ENCODE data around the gene TBC1D20. TPM values are rescaled to one million over a fixed set of nuclear protein-coding genes. Genes with fewer than 3 reads are reported as not detected.

Gene TBC1D20
- polyA plus RNA-seq, 1 donor, result 35.9 TPM

GRCh38 chr20:438571-439469 is 23.5 kb downstream of the TBC1D20 start:
- DNase-seq, result no peak

GRCh38 chr20:437787-438486 is 24.4 kb downstream of the TBC1D20 start:
- DNase-seq, result no peak

- DNase-seq, result no peak
Observed at GRCh38 chr20:436476-436875, 25.9 kb downstream of the TBC1D20 start.

- DNase-seq, result no peak
Observed at GRCh38 chr20:435558-435957, 26.8 kb downstream of the TBC1D20 start.

- no peak for DNase-seq
Observed at GRCh38 chr20:434661-435419, 27.5 kb downstream of the TBC1D20 start.

GRCh38 chr20:434221-434620 is 28.1 kb downstream of the TBC1D20 start:
- DNase-seq, result no peak

GRCh38 chr20:433300-433975 is 28.9 kb downstream of the TBC1D20 start:
- DNase-seq, result no peak

- no peak for DNase-seq
Observed at GRCh38 chr20:432677-433299, 29.5 kb downstream of the TBC1D20 start.

GRCh38 chr20:432208-432607 is 30.1 kb downstream of the TBC1D20 start:
- DNase-seq, result no peak

GRCh38 chr20:431012-431904 is 31.1 kb downstream of the TBC1D20 start:
- peak; percentile 72 for DNase-seq

GRCh38 chr20:430091-430999 is 32.0 kb downstream of the TBC1D20 start:
- DNase-seq, result no peak

- no peak for DNase-seq
Observed at GRCh38 chr20:428658-429200, 33.6 kb downstream of the TBC1D20 start.

- DNase-seq, result no peak
Observed at GRCh38 chr20:427849-428657, 34.3 kb downstream of the TBC1D20 start.

GRCh38 chr20:427401-427800 is 34.9 kb downstream of the TBC1D20 start:
- DNase-seq, result no peak

- DNase-seq, result no peak
Observed at GRCh38 chr20:426566-426965, 35.8 kb downstream of the TBC1D20 start.

GRCh38 chr20:421685-422250 is 40.6 kb downstream of the TBC1D20 start:
- no peak for DNase-seq

GRCh38 chr20:420721-421574 is 41.4 kb downstream of the TBC1D20 start:
- DNase-seq, result no peak
